Activated CD4-positive, alpha-beta T cell treated with anti-CD3 and anti-CD28 coated beads, Interleukin-2, amount 10 ng/mL, durations not matched to agents 7 days and 5 days (primary cell): ENCODE measurements around the gene GAL3ST2. TPM values are rescaled to one million over a fixed set of nuclear protein-coding genes. Genes with fewer than 3 reads are reported as not detected.
"Not testable (repeated sequence)": the region's sequence is repeated elsewhere in the genome, so short reads cannot be mapped to it uniquely, and the experiment has no call there.

Experiments
- CTCF ChIA-PET: fragments of 350-600 bp; sonication (Branson Sonifier 250); formaldehyde crosslinking; loops from one replicate; lab custom pipeline; 2021; ENCODE audit warnings: antibody characterized with exemption; lab: Charles Lee
- POLR2A ChIA-PET: fragments of 350-600 bp; sonication (Branson Sonifier 250); formaldehyde crosslinking; loops from one replicate; lab custom pipeline; 2021; ENCODE audit warnings: antibody characterized with exemption; lab: Charles Lee
- DNase-seq: peaks from one replicate; pipeline ENCODE4 v3.0.0-alpha.2; 2020
- H3K27ac Mint-ChIP-seq: one replicate; pipeline ENCODE4 v1.8.0; 2021; ENCODE audit warnings: mild to moderate bottlenecking, moderate library complexity, mixed read lengths
- H3K27me3 Mint-ChIP-seq: one replicate; pipeline ENCODE4 v1.8.0; 2021; ENCODE audit warnings: mixed read lengths
- H3K36me3 Mint-ChIP-seq: one replicate; pipeline ENCODE4 v1.8.0; 2021; ENCODE audit warnings: low read depth, mixed read lengths
- H3K4me1 Mint-ChIP-seq: one replicate; pipeline ENCODE4 v1.8.0; 2021; ENCODE audit warnings: mixed read lengths
- H3K4me3 Mint-ChIP-seq: one replicate; pipeline ENCODE4 v1.8.0; 2021; ENCODE audit warnings: mild to moderate bottlenecking, moderate library complexity, mixed read lengths
- H3K9me3 Mint-ChIP-seq: one replicate; pipeline ENCODE4 v1.8.0; 2021; ENCODE audit warnings: mixed read lengths
- total RNA-seq, 2 experiments: library from RNA; stranded (reverse); gene quantifications; one replicate each; pipeline ENCODE4 v1.2.3, GENCODE V29; 2021

GAL3ST2 gene
- total RNA-seq, 2 experiments from 2014 or later = not detected

- Mint-ChIP-seq H3K4me1 (peaks cover 14% of the 10 kb centered on the region), H3K9me3 (peaks cover 29% of the 10 kb centered on the region)
- CTCF ChIA-PET, POLR2A ChIA-PET, H3K4me3 Mint-ChIP-seq, H3K27me3 Mint-ChIP-seq, DNase-seq, H3K27ac Mint-ChIP-seq, H3K36me3 Mint-ChIP-seq: not testable (repeated sequence)
Measured at GRCh38 chr2:241791385-241791784, 14.8 kb downstream of the GAL3ST2 start.

- H3K27me3 Mint-ChIP-seq = no peaks in the 10 kb centered on the region
Measured at GRCh38 chr2:241793385-241793784, 16.8 kb downstream of the GAL3ST2 start.

GRCh38 chr2:241794250-241794823 is 17.7 kb downstream of the GAL3ST2 start:
- CTCF ChIA-PET = interaction anchor here (0.9 to 1.4 kb wide), 3 partner anchors 15 to 84 kb away, joined by 3 to 4 read pairs (median 3); no protein-coding TSS in a partner anchor
- Mint-ChIP-seq H3K4me1 (no peaks in the 10 kb centered on the region), H3K27ac (no peak overlapping the region), H3K4me3 (no peak overlapping the region), H3K9me3 (peaks cover 14% of the 10 kb centered on the region), H3K27me3 (no peaks in the 10 kb centered on the region), H3K36me3 (no peaks in the 10 kb centered on the region)
- POLR2A ChIA-PET = no interaction called here
- DNase-seq = no peak

More at GRCh38 chr2:241793385-241793784, 16.8 kb downstream of the GAL3ST2 start:
- no peak overlapping the region for H3K4me3 Mint-ChIP-seq
- H3K27ac Mint-ChIP-seq = no peak overlapping the region
- CTCF ChIA-PET = interaction anchor here (1.4 kb wide), 1 partner anchor 34 kb away, joined by 4 read pairs; no protein-coding TSS in a partner anchor
- H3K4me1 Mint-ChIP-seq = peaks cover 9% of the 10 kb centered on the region
- H3K9me3 Mint-ChIP-seq = peaks cover 18% of the 10 kb centered on the region
- no peaks in the 10 kb centered on the region for H3K36me3 Mint-ChIP-seq
- POLR2A ChIA-PET = no interaction called here
- DNase-seq = no peak

- H3K27me3 Mint-ChIP-seq = no peaks in the 10 kb centered on the region
- no peak for DNase-seq
- H3K36me3 Mint-ChIP-seq = no peaks in the 10 kb centered on the region
- no peak overlapping the region for H3K27ac Mint-ChIP-seq
- POLR2A ChIA-PET = no interaction called here
- no peak overlapping the region for H3K4me3 Mint-ChIP-seq
- peaks cover 9% of the 10 kb centered on the region for H3K9me3 Mint-ChIP-seq
- no peaks in the 10 kb centered on the region for H3K4me1 Mint-ChIP-seq
- CTCF ChIA-PET = interaction anchor here (0.7 to 0.9 kb wide), 2 partner anchors 12 to 83 kb away, joined by 3 to 6 read pairs; no protein-coding TSS in a partner anchor
Measured at GRCh38 chr2:241795021-241795999, 18.7 kb downstream of the GAL3ST2 start.

GRCh38 chr2:241796209-241796608 is 19.6 kb downstream of the GAL3ST2 start:
- ChIA-PET POLR2A (no interaction called here), CTCF (interaction anchor here (0.7 kb wide), 1 partner anchor 13 kb away, joined by 6 read pairs; no protein-coding TSS in a partner anchor)
- H3K36me3 Mint-ChIP-seq = no peaks in the 10 kb centered on the region
- H3K4me3 Mint-ChIP-seq = no peak overlapping the region
- H3K4me1 Mint-ChIP-seq = no peaks in the 10 kb centered on the region
- H3K27me3 Mint-ChIP-seq = no peaks in the 10 kb centered on the region
- H3K27ac Mint-ChIP-seq = no peak overlapping the region
- DNase-seq = no peak
- H3K9me3 Mint-ChIP-seq = no peaks in the 10 kb centered on the region

GRCh38 chr2:241796610-241797138 is 20.1 kb downstream of the GAL3ST2 start:
- DNase-seq = no peak
- H3K9me3 Mint-ChIP-seq = no peaks in the 10 kb centered on the region
- POLR2A ChIA-PET = no interaction called here

GRCh38 chr2:241797441-241798080 is 20.9 kb downstream of the GAL3ST2 start:
- DNase-seq = no peak
- Mint-ChIP-seq H3K9me3 (no peaks in the 10 kb centered on the region), H3K4me1 (no peaks in the 10 kb centered on the region), H3K27ac (no peak overlapping the region), H3K36me3 (no peaks in the 10 kb centered on the region), H3K4me3 (no peak overlapping the region), H3K27me3 (no peaks in the 10 kb centered on the region)
- ChIA-PET POLR2A (no interaction called here), CTCF (interaction anchor here (1.2 kb wide), 1 partner anchor 9 kb away, joined by 3 read pairs; no protein-coding TSS in a partner anchor)

More at GRCh38 chr2:241796610-241797138, 20.1 kb downstream of the GAL3ST2 start:
- no peak overlapping the region for H3K27ac Mint-ChIP-seq
- no peak overlapping the region for H3K4me3 Mint-ChIP-seq
- CTCF ChIA-PET = no interaction called here
- H3K4me1 Mint-ChIP-seq = no peaks in the 10 kb centered on the region
- no peaks in the 10 kb centered on the region for H3K27me3 Mint-ChIP-seq
- no peaks in the 10 kb centered on the region for H3K36me3 Mint-ChIP-seq

- no peaks in the 10 kb centered on the region for H3K36me3 Mint-ChIP-seq
Measured at GRCh38 chr2:241798081-241798630, 21.5 kb downstream of the GAL3ST2 start.

GRCh38 chr2:241798631-241799521 is 22.3 kb downstream of the GAL3ST2 start:
- peaks cover 3% of the 10 kb centered on the region for H3K4me1 Mint-ChIP-seq
- peaks cover 3% of the 10 kb centered on the region for H3K27me3 Mint-ChIP-seq
- no peak overlapping the region for H3K4me3 Mint-ChIP-seq
- H3K9me3 Mint-ChIP-seq = no peaks in the 10 kb centered on the region
- no peak overlapping the region for H3K27ac Mint-ChIP-seq
- DNase-seq = no peak
- CTCF ChIA-PET = no interaction called here
- POLR2A ChIA-PET = no interaction called here
- no peaks in the 10 kb centered on the region for H3K36me3 Mint-ChIP-seq

More at GRCh38 chr2:241798081-241798630, 21.5 kb downstream of the GAL3ST2 start:
- no peak overlapping the region for H3K4me3 Mint-ChIP-seq
- H3K9me3 Mint-ChIP-seq = no peaks in the 10 kb centered on the region
- CTCF ChIA-PET = interaction anchor here (1.2 kb wide), 1 partner anchor 9 kb away, joined by 3 read pairs; no protein-coding TSS in a partner anchor
- no peak overlapping the region for H3K27ac Mint-ChIP-seq
- no peak for DNase-seq
- H3K4me1 Mint-ChIP-seq = no peaks in the 10 kb centered on the region
- POLR2A ChIA-PET = no interaction called here
- no peaks in the 10 kb centered on the region for H3K27me3 Mint-ChIP-seq

GRCh38 chr2:241799522-241800197 is 23.0 kb downstream of the GAL3ST2 start:
- Mint-ChIP-seq H3K4me1 (peaks cover 5% of the 10 kb centered on the region), H3K9me3 (no peaks in the 10 kb centered on the region), H3K27me3 (peaks cover 4% of the 10 kb centered on the region), H3K36me3 (no peaks in the 10 kb centered on the region), H3K4me3 (no peak overlapping the region), H3K27ac (no peak overlapping the region)
- ChIA-PET POLR2A (no interaction called here), CTCF (no interaction called here)
- no peak for DNase-seq

- H3K9me3 Mint-ChIP-seq, H3K27ac Mint-ChIP-seq, H3K27me3 Mint-ChIP-seq, H3K4me1 Mint-ChIP-seq, H3K4me3 Mint-ChIP-seq, POLR2A ChIA-PET, H3K36me3 Mint-ChIP-seq, DNase-seq, CTCF ChIA-PET: not testable (repeated sequence)
Measured at GRCh38 chr2:241800198-241800903, 23.7 kb downstream of the GAL3ST2 start.
